ENCODE data around the gene SDK1. TPM values are rescaled to one million over a fixed set of nuclear protein-coding genes. Genes with fewer than 3 reads are reported as not detected.

Gene SDK1
- total RNA-seq, 1 donor: 0.36 TPM

DNA sequence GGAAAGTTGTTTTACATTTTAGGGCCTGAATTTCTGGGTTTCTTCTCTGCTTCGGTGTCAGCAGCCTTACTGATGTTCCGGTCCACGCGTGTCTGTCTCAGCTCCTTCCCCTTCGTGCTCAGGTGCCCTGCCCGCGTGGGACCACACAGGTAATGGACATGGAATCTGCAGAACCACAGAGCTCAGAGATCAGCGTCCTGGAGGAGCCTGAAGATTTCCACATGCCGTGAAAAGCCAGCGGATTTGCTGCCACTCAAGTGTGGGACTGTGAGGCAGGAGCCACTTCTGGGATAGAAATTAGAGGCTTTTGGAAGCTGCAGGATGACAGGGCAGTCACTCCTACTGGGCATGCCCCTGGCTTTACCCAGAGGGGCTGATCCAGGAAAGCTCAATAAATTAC, 714.9 kb downstream of the SDK1 start:
- Histone ChIP-seq H2AFZ (ENCODE audit: low read length) (no peak overlapping the region), H3K4me2 (ENCODE audit: insufficient read depth, low read length) (no peak overlapping the region), H4K20me1 (ENCODE audit: insufficient read depth, low read length) (no peaks in the 10 kb centered on the region), H3K4me1 (ENCODE audit: insufficient read depth, low read length) (no peaks in the 10 kb centered on the region), H3K4me3 (ENCODE audit: insufficient read depth, low read length) (no peak overlapping the region), H3K27ac (ENCODE audit: low read depth, low read length) (no peak overlapping the region), H3K79me2 (ENCODE audit: insufficient read depth, low read length) (no peaks in the 10 kb centered on the region), H3K36me3 (ENCODE audit: insufficient read depth, low read length) (no peaks in the 10 kb centered on the region), H3K27me3 (ENCODE audit: insufficient read depth, low read length) (no peaks in the 10 kb centered on the region), H3K9me3 (ENCODE audit: low read depth, low read length) (peaks cover 4% of the 10 kb centered on the region)
- no peak for DNase-seq (ENCODE audit: insufficient read length, low spot score, missing footprints)
- no peak for TF ChIP-seq CTCF (IDR thresholded peaks at IDR 0.05; ENCODE audit: extremely low read depth, low read depth, low read length)

- no peak overlapping the region for H3K4me3 ChIP-seq (ENCODE audit: insufficient read depth, low read length)
- H3K36me3 ChIP-seq (ENCODE audit: insufficient read depth, low read length): no peaks in the 10 kb centered on the region
- peaks cover 4% of the 10 kb centered on the region for H3K9me3 ChIP-seq (ENCODE audit: low read depth, low read length)
- H3K27ac ChIP-seq (ENCODE audit: low read depth, low read length): no peak overlapping the region
- no peaks in the 10 kb centered on the region for H4K20me1 ChIP-seq (ENCODE audit: insufficient read depth, low read length)
- no peak overlapping the region for H3K4me2 ChIP-seq (ENCODE audit: insufficient read depth, low read length)
- H3K4me1 ChIP-seq (ENCODE audit: insufficient read depth, low read length): no peaks in the 10 kb centered on the region
- no peaks in the 10 kb centered on the region for H3K79me2 ChIP-seq (ENCODE audit: insufficient read depth, low read length)
- no peak for TF ChIP-seq CTCF (IDR thresholded peaks at IDR 0.05; ENCODE audit: extremely low read depth, low read depth, low read length)
- no peaks in the 10 kb centered on the region for H3K27me3 ChIP-seq (ENCODE audit: insufficient read depth, low read length)
- no peak overlapping the region for H2AFZ ChIP-seq (ENCODE audit: low read length)
- DNase-seq (ENCODE audit: insufficient read length, low spot score, missing footprints): no peak
These were observed 716.0 kb downstream of the SDK1 start for GRCh38 chr7:4017081-4017480.

DNA sequence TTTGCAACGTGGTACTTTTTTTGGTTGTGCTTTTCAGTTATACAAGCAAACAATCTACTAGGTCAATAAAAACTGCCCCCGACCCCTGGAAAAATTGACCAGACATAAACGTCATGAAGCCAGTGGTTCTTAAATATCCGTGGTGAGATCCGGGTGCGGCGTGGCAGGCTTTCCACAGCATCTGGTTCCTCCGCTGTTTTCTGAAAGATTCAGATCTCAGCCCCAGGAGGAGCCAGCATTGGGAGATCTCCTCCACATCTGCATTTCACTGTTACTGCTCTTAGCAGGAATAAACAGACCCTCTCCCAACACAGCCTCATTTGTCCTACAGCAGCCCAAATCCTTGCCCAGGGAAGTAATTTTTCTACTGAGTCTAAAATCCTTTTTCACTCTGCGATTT, 716.7 kb downstream of the SDK1 start:
- Histone ChIP-seq H3K4me3 (ENCODE audit: insufficient read depth, low read length) (no peak overlapping the region), H3K27me3 (ENCODE audit: insufficient read depth, low read length) (no peaks in the 10 kb centered on the region), H3K9me3 (ENCODE audit: low read depth, low read length) (peaks cover 4% of the 10 kb centered on the region), H3K79me2 (ENCODE audit: insufficient read depth, low read length) (no peaks in the 10 kb centered on the region), H2AFZ (ENCODE audit: low read length) (no peak overlapping the region), H3K4me1 (ENCODE audit: insufficient read depth, low read length) (no peaks in the 10 kb centered on the region), H3K27ac (ENCODE audit: low read depth, low read length) (no peak overlapping the region), H3K4me2 (ENCODE audit: insufficient read depth, low read length) (no peak overlapping the region), H4K20me1 (ENCODE audit: insufficient read depth, low read length) (no peaks in the 10 kb centered on the region), H3K36me3 (ENCODE audit: insufficient read depth, low read length) (no peaks in the 10 kb centered on the region)
- no peak for TF ChIP-seq CTCF (IDR thresholded peaks at IDR 0.05; ENCODE audit: extremely low read depth, low read depth, low read length)
- DNase-seq (ENCODE audit: insufficient read length, low spot score, missing footprints): no peak

DNA sequence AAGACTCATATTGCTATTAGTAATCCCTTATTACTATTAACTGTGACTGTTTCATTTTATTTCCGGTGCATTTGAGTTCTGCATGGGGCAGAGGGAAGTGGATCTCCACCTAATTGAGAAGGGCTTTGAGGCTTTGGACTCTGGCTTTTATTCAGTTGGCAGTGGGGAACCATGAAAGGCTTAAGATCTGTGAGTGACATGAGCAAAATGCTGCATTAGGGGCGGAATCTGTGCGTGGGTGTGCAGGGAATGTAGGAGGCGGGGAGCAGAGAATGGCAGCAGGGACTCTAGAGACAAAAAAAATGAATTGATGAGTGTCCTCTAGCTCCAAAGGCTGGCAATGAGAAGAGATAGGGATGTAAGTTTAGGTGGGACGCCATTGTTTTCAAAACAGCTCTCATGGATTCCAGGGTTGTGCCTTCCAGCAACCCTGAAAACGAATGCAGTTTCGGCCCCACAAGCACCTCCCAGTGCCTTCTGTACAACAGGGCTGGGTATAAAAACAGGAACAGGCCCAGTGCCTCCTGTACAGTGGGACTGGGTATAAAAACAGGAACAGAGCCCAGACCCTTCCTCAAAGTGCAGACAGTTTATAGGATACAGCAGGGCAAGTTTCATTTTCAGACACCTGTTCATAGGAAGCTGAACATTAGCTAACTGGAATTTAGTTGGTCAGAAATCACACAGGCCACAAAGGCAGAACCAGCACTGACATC, 717.7 kb downstream of the SDK1 start:
- Histone ChIP-seq H3K4me2 (ENCODE audit: insufficient read depth, low read length) (no peak overlapping the region), H3K9me3 (ENCODE audit: low read depth, low read length) (peaks cover 4% of the 10 kb centered on the region), H2AFZ (ENCODE audit: low read length) (no peak overlapping the region), H3K4me1 (ENCODE audit: insufficient read depth, low read length) (no peaks in the 10 kb centered on the region), H3K79me2 (ENCODE audit: insufficient read depth, low read length) (no peaks in the 10 kb centered on the region), H3K27ac (ENCODE audit: low read depth, low read length) (no peak overlapping the region), H3K4me3 (ENCODE audit: insufficient read depth, low read length) (no peak overlapping the region), H3K27me3 (ENCODE audit: insufficient read depth, low read length) (no peaks in the 10 kb centered on the region), H4K20me1 (ENCODE audit: insufficient read depth, low read length) (no peaks in the 10 kb centered on the region), H3K36me3 (ENCODE audit: insufficient read depth, low read length) (no peaks in the 10 kb centered on the region)
- no peak for DNase-seq (ENCODE audit: insufficient read length, low spot score, missing footprints)
- TF ChIP-seq CTCF (IDR thresholded peaks at IDR 0.05; ENCODE audit: extremely low read depth, low read depth, low read length): no peak

Measured in osteoblast (primary cell).